Measurements from ENCODE around the gene OTX1. TPM values are rescaled to one million over a fixed set of nuclear protein-coding genes. Genes with fewer than 3 reads are reported as not detected.

The OTX1 gene
- total RNA-seq, 1 experiment from 2014 or later: 14.4 TPM

DNA sequence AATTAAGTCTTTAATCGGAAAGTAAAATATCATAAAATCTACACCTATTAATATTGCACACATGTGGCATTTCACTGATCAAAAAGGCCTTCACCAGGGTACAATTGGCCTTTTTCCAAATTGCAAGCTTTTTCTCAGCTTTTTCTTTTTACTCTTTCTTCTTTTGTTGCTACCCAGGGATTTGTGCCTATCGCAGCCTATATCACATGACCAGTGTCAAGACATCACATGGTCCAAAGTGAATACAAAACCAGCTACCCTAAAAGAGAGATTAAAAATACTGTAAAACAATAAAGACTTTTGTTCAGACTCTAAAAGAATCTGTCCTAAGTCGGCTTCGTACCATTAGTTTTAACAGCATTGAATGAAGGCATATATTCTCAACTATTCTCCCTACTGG lies 15.0 kb upstream of the OTX1 start:
- intact Hi-C loops (cut with micrococcal nuclease; ENCODE audit: unreplicated experiment): no loop called here
- H3K9me3 ChIP-seq: no peaks in the 10 kb centered on the region
- TF ChIP-seq, protein P1, sequence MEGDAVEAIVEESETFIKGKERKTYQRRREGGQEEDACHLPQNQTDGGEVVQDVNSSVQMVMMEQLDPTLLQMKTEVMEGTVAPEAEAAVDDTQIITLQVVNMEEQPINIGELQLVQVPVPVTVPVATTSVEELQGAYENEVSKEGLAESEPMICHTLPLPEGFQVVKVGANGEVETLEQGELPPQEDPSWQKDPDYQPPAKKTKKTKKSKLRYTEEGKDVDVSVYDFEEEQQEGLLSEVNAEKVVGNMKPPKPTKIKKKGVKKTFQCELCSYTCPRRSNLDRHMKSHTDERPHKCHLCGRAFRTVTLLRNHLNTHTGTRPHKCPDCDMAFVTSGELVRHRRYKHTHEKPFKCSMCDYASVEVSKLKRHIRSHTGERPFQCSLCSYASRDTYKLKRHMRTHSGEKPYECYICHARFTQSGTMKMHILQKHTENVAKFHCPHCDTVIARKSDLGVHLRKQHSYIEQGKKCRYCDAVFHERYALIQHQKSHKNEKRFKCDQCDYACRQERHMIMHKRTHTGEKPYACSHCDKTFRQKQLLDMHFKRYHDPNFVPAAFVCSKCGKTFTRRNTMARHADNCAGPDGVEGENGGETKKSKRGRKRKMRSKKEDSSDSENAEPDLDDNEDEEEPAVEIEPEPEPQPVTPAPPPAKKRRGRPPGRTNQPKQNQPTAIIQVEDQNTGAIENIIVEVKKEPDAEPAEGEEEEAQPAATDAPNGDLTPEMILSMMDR (IDR thresholded peaks at IDR 0.05; ENCODE audit: insufficient read depth in 1 of 2, low read depth in 1 of 2, low read length in 1 of 2, severe bottlenecking in 1 of 2, unreplicated experiment in 1 of 2): no peak
- no peaks in the 10 kb centered on the region for H3K4me1 Mint-ChIP-seq (ENCODE audit: low read depth, unreplicated experiment)
- H3K4me3 Mint-ChIP-seq (ENCODE audit: unreplicated experiment): no peak overlapping the region
- H3K36me3 Mint-ChIP-seq (ENCODE audit: insufficient read depth, unreplicated experiment): no peaks in the 10 kb centered on the region
- POLR2A ChIA-PET: no interaction called here
- BruUV-seq (replicated peaks): no TSS peak
- H3K4me1 ChIP-seq: no peaks in the 10 kb centered on the region
- CTCF ChIA-PET: no interaction called here
- H3K9me3 Mint-ChIP-seq (ENCODE audit: unreplicated experiment): no peaks in the 10 kb centered on the region
- H3K27me3 ChIP-seq (replicated peaks; ENCODE audit: control insufficient read depth, insufficient read depth, low read length): no peaks in the 10 kb centered on the region
- DNase-seq: no peak
- no peak overlapping the region for H3K27ac Mint-ChIP-seq (ENCODE audit: unreplicated experiment)
- H3K36me3 ChIP-seq (ENCODE audit: control insufficient read depth, insufficient read depth, low read length): no peaks in the 10 kb centered on the region
- H3K27me3 Mint-ChIP-seq (ENCODE audit: insufficient read depth, unreplicated experiment): no peaks in the 10 kb centered on the region
- no peak overlapping the region for H3K4me3 ChIP-seq (ENCODE audit: low read depth, low read length)

DNA sequence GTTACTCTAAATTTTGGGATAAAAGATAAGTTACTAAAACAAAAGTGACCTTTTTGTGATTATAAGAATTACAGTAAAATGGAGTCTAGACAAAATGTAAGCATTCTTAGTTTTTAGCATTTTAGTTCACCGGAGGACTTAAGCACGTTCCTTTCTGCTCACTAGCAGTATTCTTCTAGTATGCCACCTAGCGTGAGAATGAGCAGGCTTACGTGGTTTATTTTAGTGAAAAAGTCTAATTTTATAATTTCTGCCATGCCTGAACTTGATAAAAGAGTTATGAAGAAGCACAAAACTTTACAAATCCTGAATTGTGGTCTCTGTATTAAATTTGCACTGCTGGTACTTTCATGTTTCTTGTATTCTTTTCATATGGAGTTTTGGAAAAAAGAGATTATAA lies 12.6 kb upstream of the OTX1 start:
- TF ChIP-seq, protein P1 (IDR thresholded peaks at IDR 0.05; ENCODE audit: insufficient read depth in 1 of 2, low read depth in 1 of 2, low read length in 1 of 2, severe bottlenecking in 1 of 2, unreplicated experiment in 1 of 2): no peak
- BruUV-seq (replicated peaks): no TSS peak

DNA sequence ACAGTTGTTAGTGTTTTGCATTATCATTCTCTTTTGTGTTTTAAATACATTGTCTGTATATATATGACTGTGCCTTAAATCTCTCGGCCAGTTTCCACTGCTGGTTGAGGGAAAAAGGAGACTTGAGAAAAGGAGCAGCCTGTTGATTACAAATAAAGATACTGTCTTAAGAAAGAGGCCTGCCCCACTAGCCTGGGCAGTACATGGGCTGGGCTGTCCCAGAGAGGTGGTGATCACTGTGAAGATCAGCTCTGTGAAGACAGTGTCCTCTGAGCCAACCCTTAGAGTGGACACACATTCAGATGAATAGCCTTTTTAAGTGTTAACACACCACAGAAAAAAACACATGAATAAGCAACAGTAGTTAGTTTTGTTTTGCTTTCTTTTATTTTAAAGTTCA lies 10.0 kb upstream of the OTX1 start:
- peaks cover 13% of the 10 kb centered on the region for H3K36me3 Mint-ChIP-seq (ENCODE audit: insufficient read depth, unreplicated experiment)
- no peaks in the 10 kb centered on the region for H3K9me3 Mint-ChIP-seq (ENCODE audit: unreplicated experiment)
- no peaks in the 10 kb centered on the region for H3K4me1 Mint-ChIP-seq (ENCODE audit: low read depth, unreplicated experiment)
- Histone ChIP-seq H3K4me1 (peaks cover 5% of the 10 kb centered on the region; the same call in 1 of the 2 replicates), H3K9me3 (no peaks in the 10 kb centered on the region), H3K36me3 (ENCODE audit: control insufficient read depth, insufficient read depth, low read length) (no peaks in the 10 kb centered on the region; the same call in 1 of the 2 replicates), H3K27me3 (replicated peaks; ENCODE audit: control insufficient read depth, insufficient read depth, low read length) (no peaks in the 10 kb centered on the region), H3K4me3 (ENCODE audit: low read depth, low read length) (no peak overlapping the region)
- no peak overlapping the region for H3K4me3 Mint-ChIP-seq (ENCODE audit: unreplicated experiment)
- ChIA-PET POLR2A (no interaction called here), CTCF (no interaction called here)
- no TSS peak for BruUV-seq (replicated peaks)
- TF ChIP-seq, protein P1 (IDR thresholded peaks at IDR 0.05; ENCODE audit: insufficient read depth in 1 of 2, low read depth in 1 of 2, low read length in 1 of 2, severe bottlenecking in 1 of 2, unreplicated experiment in 1 of 2): no peak
- intact Hi-C loops (cut with micrococcal nuclease; ENCODE audit: unreplicated experiment): no loop called here
- no peak for DNase-seq
- H3K27me3 Mint-ChIP-seq (ENCODE audit: insufficient read depth, unreplicated experiment): no peaks in the 10 kb centered on the region
- H3K27ac Mint-ChIP-seq (ENCODE audit: unreplicated experiment): no peak overlapping the region

More for the DNA sequence above, 12.6 kb upstream of the OTX1 start:
- POLR2A ChIA-PET: no interaction called here
- no peak for DNase-seq
- no peaks in the 10 kb centered on the region for H3K9me3 ChIP-seq
- Mint-ChIP-seq H3K4me1 (ENCODE audit: low read depth, unreplicated experiment) (no peaks in the 10 kb centered on the region), H3K9me3 (ENCODE audit: unreplicated experiment) (no peaks in the 10 kb centered on the region), H3K4me3 (ENCODE audit: unreplicated experiment) (no peak overlapping the region), H3K36me3 (ENCODE audit: insufficient read depth, unreplicated experiment) (no peaks in the 10 kb centered on the region), H3K27me3 (ENCODE audit: insufficient read depth, unreplicated experiment) (no peaks in the 10 kb centered on the region), H3K27ac (ENCODE audit: unreplicated experiment) (no peak overlapping the region)
- H3K4me3 ChIP-seq (ENCODE audit: low read depth, low read length): no peak overlapping the region
- peaks cover 5% of the 10 kb centered on the region; the same call in 1 of the 2 replicates for H3K4me1 ChIP-seq
- no peaks in the 10 kb centered on the region for H3K36me3 ChIP-seq (ENCODE audit: control insufficient read depth, insufficient read depth, low read length)
- intact Hi-C loops (cut with micrococcal nuclease; ENCODE audit: unreplicated experiment): no loop called here
- CTCF ChIA-PET: no interaction called here
- H3K27me3 ChIP-seq (replicated peaks; ENCODE audit: control insufficient read depth, insufficient read depth, low read length): no peaks in the 10 kb centered on the region

Data from Caco-2 (cell line).